GM18873 (cell line): ENCODE results near the gene VEGFC.

Experiments used
- ATAC-seq: cut with Tn5 transposase; IDR thresholded peaks from one replicate; pipeline ENCODE4 v1.9.1; 2021; ENCODE audit warnings: mild to moderate bottlenecking, moderate library complexity, moderate number of reproducible peaks; ENCODE audit not compliant: unreplicated experiment, low FRiP score

The VEGFC gene

DNA sequence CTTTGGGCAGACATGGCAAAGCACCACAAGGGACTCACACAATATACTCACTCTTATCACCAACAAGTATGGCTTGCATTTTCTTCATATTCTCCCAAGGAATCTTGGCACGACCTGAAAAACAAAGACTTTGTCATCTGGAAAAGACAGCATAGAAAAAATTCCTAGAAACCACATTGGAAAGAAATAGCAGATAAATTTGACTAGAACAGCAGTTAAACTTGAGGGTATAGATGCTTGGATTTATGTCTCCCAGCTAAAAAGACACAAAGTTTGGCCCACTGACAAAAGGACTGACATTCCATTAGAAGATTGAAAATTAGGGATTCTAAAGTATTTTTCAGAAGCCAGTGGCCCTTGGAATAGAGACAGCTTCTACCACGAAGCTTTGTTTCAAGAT is 6.9 kb upstream of the VEGFC start:
- ATAC-seq = no peak

- ATAC-seq = no peak
Observed at GRCh38 chr4:176798540-176798939, 5.8 kb upstream of the VEGFC start.

DNA sequence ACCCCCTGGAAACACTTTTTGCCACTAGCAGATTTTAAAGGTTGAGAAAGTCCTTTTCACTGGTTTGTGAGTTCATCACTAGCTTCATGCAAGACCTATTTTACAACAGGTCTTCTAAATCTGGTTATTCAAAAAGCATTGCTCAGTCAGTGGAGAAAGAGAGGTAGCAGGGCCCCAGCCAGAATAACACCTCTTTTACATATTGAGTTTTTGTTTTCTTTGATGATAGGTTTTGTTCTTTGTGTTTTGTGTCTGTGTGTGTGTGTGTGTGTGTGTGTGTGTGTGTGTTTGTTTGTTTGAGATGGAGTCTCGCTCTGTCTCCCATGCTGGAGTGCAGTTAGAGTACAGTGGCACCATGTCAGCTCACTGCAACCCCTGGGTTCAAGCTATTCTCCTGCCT is 2.7 kb upstream of the VEGFC start:
- no peak for ATAC-seq

DNA sequence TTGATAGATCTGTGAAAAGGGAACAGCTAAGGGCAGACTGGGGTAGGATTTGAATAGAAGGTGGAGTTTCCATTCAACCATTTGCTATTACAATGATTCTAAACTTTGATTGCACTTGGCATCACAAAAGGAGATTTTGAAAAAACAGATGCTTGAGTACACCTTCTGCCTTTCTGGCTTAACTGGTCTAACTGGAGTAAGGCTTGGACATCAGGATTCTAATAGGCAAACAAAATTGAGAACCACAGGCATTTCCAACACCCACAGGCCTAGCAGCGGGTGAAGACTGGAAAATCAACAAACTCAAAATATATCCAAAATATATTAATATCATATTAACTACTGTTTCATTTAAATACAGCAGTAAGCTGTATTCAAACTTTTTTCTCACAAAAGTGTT is 1.9 kb upstream of the VEGFC start:
- no peak for ATAC-seq

DNA sequence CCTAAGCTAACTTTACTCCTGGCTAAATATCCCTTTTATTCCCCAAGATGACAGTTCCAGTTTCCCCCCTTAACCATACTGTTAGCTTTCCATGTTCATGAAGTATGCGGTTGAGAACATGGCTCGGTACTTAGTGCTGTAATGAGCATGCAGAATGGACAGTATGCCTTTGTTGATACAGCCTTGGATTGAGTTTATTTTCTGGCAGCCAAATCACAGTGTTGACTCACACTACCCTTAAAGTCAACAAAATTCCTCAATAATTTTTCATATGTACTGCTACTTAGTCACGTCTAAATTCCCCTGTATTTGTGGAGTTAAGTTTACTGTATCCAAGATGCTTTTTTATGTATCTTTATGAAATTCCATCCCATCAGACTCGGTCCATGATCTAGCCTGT is 1.4 kb upstream of the VEGFC start:
- ATAC-seq = no peak

DNA sequence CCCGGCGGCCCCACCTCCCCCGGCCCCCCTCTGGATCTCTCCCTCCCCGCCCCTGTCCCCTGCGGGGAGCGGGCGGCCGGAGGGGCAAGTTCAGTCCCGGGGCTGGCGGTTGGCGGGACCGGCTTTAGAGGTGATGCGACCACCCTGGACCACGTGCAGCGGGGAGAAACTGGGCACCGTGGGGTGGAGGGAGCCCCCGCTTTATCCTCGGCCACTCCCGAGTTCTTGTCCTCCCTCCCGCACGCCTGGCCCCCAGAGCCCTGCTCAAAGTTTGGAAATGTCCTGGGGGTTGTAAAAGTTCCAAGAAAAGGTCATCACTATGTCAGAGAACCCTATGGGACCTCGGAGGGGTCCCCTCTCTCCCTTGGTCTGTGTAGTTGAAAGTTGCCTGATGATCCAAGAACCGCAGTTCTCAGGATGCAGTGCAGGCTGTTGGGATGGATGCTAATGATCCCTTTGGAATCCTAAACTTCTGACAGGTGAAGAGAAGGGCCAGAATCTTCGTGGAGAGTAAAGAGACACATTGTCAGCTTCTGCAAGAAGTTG is 411 bp upstream of the VEGFC start:
- ATAC-seq = no peak

GRCh38 chr4:176791591-176792325 is 964 bp downstream of the VEGFC start:
- no peak for ATAC-seq

- no peak for ATAC-seq
Observed at GRCh38 chr4:176790398-176790797, 2.3 kb downstream of the VEGFC start.

GRCh38 chr4:176789955-176790354 is 2.8 kb downstream of the VEGFC start:
- ATAC-seq = no peak

- no peak for ATAC-seq
Observed at GRCh38 chr4:176788971-176789370, 3.8 kb downstream of the VEGFC start.

GRCh38 chr4:176788248-176788647 is 4.5 kb downstream of the VEGFC start:
- ATAC-seq = no peak

DNA sequence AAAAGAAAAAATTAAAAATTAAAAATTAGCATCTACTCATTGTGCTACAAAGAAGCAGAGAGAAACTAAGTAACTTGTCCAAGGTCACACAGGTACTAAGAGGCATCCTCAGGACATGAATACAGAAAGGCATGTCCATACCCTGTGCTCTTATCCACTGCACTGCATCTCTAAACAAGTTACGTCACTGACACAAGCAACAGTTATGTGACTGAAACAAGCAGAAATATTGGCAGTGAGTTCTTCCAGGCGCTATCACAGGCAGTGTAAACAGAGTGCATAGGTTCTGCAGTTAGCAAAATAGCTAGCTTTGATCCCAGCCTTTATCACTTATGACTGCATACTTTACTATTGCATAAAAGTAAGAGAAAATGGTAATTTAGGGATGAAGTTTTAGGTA is 7.9 kb downstream of the VEGFC start:
- no peak for ATAC-seq

- ATAC-seq = no peak
Observed at GRCh38 chr4:176782794-176783193, 9.9 kb downstream of the VEGFC start.

DNA sequence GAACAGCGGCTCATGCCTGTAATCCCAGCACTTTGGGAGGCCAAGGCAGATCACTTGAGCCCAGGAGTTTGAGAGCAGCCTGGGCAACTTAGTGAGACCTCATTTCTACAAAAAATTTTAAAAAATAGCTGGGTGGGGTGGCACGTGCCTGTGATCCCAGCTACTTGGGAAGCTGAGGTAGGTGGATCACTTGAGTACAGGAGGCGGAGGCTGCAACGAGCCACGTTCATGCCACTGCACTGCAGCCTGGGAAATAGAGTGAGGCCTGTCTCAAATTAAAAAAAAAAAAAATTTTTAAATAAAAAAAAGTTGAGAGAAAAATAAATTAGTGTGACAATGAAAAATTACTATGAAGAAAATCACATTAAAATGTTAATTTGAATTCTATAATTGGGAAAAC is 10.5 kb downstream of the VEGFC start:
- ATAC-seq = no peak

GRCh38 chr4:176781739-176782100 is 11.0 kb downstream of the VEGFC start:
- no peak for ATAC-seq

DNA sequence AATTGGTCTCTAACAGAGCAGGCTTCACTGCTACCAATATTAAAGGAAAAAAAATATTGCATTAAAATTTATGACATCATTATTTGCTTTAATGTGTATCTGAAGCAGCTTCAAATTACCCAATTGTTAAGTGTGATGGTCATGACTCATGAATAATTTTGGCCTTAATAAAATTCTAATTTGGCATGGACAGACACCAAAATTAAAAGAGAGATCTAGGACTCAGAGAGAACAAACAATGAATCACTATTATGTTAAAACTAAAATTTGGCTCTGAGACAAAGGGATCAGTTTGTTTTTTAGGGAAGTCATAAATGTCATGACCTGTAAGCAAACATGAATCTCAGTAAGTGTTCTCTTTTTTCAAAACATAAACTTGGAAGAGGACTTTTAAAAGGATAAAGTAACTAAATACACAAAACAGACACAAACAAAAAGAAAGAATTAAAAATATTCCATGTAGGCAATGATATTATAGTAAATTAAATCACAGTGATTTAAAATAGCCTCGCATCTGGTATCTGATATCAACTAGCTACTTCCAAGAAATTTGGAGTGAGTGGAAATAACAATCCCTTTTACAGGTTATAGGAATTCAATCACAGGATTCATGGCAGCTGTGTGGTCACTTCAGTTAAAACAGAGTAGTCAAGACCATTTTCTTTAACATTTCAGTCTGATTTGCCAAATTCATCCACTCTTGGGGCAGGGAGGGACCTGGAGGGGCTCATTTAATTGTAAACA is 11.6 kb downstream of the VEGFC start:
- ATAC-seq = no peak

- ATAC-seq = no peak
Observed at GRCh38 chr4:176779421-176779820, 13.3 kb downstream of the VEGFC start.

- ATAC-seq = no peak
Observed at GRCh38 chr4:176778491-176778890, 14.2 kb downstream of the VEGFC start.

DNA sequence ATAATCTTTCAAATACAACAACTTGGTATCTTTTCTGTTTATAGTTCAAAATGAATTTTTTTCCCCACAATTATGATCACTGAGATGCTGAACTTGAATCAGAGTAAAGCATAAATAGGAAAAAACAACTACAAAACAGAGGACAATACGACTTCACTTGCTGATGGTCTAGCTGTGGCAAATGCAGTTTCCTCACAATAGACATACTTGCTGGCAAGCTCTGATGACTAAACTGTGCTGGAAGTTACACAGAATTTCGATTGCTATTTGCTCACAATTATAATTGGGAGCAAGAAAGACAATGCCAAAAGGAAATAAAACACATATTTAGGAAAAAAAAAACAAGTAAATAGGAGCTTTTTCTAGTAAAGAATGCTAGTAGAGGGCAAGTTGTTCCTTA is 14.7 kb downstream of the VEGFC start:
- ATAC-seq = no peak

DNA sequence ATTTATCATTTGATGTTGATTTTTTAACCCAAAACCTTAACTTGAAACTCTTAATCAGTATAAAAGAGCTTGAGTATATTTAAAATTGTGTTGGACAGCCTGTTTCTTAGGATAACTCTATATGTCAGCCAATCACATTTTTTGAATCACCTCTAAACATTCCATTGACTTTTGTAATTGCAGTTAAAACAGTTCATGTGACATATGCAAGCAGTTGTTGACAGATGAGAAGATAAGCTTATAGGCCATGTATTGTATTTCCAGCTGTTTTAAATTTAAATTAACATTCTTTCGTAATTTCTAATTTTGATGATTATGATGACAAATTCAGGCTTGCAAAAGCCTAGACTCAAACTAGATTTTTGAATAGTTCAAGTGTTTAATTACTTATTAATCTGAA is 17.4 kb downstream of the VEGFC start:
- ATAC-seq = no peak

GRCh38 chr4:176774852-176775251 is 17.9 kb downstream of the VEGFC start:
- no peak for ATAC-seq

- ATAC-seq = no peak
Observed at GRCh38 chr4:176769514-176769913, 23.2 kb downstream of the VEGFC start.
